NB4 (cell line): ENCODE data around the gene VN1R2.

Source experiments
- CTCF ChIP-seq: IDR thresholded peaks from one replicate; pipeline ENCODE4 v1.5.1; 2012; ENCODE audit warnings: low read depth, low read length
- POLR2A ChIP-seq: IDR thresholded peaks from 2 replicates; pipeline ENCODE4 v1.6.1; 2011; ENCODE audit warnings: mild to moderate bottlenecking; ENCODE audit not compliant: insufficient read length; ENCODE audit errors: extremely low read depth

GRCh38 chr19:53237114-53237777 is 20.8 kb upstream of the VN1R2 start:
- TF ChIP-seq CTCF (no peak), POLR2A (no peak)
